NOMO-1 (cell line): ENCODE results near the gene CCDC12.
A peak's percentile ranks its signal among the peaks of the same experiment; 100 is the strongest.
"Not testable (repeated sequence)": the region's sequence is repeated elsewhere in the genome, so short reads cannot be mapped to it uniquely, and the experiment has no call there.

Experiments used
- DNase-seq, 2 experiments: peaks; one replicate each; lab custom pipeline; 2025; ENCODE audit not compliant: unreplicated experiment in 2 of 2; lab: John Stamatoyannopoulos, UW

CCDC12 gene

DNA sequence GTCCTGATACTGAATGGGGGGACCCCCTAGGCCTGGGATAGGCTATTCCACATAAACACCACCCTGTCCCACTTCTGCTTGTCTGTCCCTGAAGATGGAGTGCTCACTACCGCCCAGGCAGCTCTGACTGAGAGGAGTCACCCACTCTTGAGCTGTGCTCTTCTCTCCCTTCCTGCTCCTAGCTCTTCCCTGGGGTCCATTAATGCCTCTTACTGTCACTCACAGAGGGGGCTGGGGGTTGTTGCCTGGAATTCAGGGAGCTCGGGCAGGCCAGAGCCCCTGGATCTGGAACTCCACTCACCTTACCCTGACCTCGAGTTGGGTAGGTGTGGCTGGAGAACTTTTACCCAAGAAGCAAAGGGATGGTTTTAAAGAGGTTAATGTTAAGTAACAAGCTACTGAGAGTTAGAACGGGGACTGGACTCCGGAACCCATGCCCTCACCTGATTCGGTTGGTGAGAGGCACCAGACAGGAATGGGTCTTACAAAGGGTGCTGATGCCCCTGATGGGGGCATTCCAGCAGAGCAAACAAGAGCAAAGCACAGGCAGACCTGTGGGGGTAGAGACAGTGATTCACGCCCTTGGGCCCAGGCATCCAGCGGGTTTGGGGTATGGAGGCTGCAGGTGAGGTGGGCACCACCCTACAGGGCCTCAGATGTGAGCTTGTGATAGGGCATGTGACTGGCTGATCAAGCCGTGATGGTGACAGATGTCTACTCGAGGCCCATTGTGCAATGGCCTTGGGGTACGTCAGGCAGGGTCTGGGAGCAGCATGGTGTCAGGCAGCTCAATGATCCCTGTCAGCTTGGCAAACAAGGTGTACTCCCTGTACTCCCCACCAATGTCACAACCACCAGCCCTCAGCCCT, 8.3 kb upstream of the CCDC12 start:
- DNase-seq = no peak

DNA sequence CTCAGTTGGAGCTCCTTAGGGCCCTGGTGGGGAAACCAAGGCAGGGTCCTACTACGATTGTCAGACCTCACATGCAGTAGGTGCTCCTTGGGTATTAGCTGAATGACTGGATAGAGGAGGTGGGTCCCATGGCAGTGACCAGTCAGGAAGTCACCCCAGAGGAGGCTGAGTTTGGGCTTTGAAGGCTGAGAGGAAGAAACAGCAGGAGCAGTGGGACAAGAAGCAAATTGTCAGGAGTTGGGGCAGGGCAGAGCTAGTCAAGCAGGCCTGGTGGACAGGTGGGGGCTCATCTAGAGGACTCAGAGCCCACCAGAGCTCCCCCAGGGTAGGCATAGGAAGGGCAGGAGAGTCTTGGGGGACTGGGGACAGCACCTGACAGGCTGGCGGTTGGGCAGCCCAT, 6.0 kb upstream of the CCDC12 start:
- DNase-seq = no peak

DNA sequence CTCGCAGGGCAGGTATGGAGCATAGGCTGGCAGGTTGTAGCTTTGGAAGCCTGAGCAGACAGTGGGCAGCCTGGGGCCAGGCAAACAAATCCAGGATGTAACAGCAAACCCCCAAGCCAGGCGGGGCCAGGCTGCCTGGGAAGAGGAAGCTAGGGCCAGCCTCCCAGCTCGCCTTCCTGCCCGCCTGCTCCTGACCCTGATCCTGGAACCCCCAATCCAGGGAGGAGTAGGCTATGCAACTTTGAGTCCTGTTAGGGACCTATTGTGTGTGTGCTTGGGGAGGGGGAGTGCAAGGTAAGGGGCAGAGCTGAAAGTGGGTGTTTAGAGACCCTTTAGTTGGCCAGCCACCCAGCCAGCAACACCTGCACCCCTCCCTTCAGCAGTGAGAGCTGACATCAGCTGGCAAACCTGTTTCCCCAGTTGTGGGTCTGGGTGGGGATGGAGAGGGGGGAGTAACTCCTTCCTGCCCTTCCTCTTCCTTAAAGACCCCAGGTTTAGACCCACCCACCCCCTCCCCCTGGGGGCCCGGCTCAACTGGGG, 5.5 kb upstream of the CCDC12 start:
- DNase-seq = no peak

DNA sequence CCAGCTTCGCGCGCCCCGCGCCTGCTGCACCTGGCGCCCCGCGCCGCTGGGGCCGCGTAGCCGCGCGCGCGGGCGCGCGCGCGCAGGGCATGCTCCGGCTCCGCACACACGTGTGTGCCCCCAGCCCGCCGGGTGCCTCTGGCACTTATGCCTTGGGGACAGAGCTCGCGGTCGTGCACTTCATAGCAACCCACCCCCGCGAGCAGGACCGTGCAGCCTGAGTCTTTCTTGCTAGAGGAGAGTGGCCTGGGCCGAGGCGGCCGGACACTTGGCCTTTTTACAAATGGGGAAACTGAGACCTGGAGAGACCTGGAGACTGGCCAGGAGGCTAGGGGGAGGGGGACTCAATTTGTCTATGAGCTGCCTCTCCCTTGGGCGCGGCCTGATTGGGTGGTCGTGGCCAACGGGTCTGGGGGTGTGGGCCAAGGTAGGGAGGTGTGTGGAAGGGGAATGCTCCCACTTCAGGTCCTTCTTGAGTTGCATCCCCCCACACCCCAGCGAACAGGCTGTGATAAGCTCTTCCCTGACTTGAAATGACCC, 3.5 kb upstream of the CCDC12 start:
- DNase-seq = no peak

DNA sequence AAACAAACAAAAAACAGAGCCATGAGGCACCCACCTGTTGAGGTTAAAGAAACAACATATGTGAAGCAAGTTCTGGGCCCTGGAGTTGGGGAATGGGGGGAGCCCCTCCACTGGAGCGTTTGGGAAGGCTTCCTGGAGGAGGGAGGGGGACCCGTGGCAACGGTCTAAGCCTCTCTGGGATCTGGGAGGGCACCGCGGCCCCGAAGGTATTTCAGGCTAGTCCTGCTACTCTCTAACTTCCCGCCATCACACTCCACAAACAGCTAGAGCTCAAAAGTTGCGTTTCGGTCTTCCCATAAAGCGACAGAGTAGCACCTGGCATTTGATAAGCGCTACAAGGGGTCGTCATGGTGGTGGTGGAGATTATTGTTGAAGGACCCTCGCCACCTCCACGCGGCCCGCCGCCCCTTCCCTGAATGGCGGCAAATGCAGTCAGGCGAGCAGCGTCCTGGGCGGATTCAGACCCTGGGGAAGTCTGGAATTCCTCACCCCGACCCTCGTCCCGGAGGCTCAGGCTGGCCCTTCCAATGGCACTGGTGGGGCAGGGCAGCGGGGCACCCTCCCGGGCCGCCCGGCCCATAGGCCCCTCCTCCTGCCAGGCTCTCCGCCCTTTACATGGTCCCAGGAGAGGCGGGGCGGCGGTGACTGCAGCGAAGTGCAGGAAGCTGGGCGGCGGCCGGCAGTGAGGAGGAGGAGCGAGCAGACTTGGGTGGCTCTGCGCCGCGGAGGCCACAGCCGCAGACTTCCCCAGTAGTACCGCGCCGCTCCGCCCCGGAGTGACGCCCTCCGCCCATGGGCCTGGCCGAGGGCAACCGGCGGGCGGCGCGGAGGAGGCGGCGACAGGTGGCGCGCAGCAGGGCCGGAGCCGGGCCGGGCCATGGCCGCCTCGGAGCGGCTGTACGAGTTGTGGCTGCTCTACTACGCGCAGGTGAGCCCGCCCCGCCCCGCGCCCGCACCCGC, 2.7 kb upstream of the CCDC12 start, which contains the start of gene NBEAL2:
Gene NBEAL2 (plus strand): TSS at position 682 of the 960 bp plus-strand sequence. CDS start 196 bp downstream, at position 878.
- peak; percentile 98 for DNase-seq

DNA sequence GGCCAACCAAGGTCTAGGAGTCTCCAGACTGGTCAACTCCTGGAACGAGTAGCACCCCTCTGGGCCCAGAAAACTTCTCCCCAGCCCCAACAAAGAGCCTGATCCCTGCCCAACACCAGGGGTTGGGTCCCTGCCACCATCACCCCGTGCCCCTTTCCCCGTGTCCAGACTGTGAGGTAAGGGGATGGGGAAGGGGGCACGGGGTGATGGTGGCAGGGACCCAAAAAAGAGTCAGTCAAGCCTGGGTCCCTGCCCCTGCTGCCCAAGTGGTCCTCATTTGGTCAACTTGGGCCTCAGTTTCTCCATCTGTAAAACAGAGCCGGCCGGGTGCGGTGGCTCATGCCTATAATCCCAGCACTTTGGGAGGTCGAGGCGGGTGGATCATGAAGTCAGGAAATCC, 1.8 kb upstream of the CCDC12 start:
- DNase-seq = no peak

DNA sequence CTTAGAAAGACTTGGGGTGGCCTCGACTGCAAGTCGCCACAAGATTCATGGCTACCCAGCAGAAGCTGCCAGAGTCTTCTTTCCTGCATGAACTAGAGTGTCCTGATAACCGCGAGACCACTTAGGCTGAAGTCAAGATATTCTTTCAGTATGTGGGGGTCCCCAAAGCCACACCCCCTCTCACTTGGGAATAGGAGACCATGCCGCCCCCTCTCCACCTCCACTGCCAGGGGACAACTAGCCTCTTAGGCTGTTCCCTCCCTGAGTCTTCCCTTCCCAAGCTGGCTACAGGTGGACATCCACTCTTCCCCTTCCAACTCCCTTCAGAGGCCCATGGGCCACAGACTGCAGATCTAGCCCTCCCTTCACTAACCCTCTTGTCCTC, 1.3 kb upstream of the CCDC12 start:
- no peak for DNase-seq

DNA sequence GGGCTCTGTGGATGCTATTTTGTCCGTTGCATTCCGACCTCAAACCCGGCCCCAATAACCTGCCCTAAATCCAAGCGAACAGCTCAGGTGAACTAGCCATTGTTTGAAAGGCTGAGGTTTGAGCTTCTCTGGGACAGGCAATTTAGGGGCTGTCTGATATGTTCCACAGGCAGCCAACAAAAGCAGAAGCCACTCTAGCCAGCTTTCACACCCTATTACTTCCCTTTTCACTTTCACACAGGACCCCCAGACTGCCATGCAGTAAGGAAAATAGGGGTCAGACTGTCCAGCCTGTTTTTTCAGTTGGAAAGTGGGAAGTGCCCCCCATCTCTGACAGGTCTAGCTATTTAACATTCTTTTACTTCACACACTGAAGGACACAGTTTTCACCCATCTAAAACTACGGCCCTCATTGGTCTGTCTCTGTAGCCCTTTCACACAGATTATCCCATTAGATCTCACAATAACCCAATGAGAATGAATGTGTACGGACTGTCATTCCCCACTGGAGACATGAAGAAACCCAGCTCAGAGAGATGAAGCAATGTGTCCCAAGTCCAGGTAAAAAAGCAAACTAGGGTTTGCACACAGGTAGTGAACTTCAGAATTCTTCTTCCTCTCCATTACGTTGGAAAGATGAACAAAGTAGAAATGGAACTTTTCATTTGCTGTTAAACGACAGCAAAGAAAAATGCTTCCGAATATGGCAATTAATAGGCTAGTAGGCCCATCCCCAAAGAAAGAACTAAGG, 1.9 kb downstream of the CCDC12 start:
- DNase-seq = peak; percentile 44 to 77

DNA sequence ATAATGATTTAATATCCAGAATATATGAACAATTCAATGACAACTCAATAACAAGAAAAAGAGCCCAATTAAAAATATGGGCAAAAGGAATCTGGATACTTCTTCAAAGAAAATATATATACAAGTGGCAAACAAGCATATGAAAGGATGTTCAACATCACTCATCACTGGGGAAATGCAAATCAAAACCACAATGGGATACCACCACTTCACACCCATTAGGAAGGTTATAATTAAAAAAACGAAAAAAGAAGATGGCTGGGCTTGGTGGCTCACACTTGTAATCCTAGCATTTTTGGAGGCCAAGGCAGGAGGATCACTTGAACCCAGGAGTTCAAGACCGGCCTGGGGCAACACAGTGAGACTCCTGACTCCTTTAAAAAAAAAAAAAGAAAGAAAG, 4.1 kb downstream of the CCDC12 start:
- DNase-seq = no peak

DNA sequence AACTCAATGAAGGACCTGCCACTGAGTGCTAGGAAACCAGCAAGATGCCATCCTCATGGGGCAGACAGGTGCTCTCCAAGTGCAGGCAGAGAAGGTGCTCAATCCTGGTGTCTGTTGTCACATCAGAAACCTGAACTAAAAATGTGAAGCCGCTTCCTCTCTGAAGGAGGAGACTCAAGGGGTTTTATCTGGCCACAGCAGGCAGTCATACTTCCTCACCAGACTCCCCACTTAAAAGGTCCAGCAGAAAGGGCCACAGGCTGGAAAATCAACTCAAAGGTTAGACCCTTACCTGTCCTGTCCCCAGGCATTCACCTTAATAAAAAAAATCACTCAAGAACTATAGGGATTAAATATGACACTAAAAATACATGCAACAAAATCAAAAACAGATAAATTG, 4.8 kb downstream of the CCDC12 start:
- DNase-seq = peak in 1 of 2 experiments; percentile 35

DNA sequence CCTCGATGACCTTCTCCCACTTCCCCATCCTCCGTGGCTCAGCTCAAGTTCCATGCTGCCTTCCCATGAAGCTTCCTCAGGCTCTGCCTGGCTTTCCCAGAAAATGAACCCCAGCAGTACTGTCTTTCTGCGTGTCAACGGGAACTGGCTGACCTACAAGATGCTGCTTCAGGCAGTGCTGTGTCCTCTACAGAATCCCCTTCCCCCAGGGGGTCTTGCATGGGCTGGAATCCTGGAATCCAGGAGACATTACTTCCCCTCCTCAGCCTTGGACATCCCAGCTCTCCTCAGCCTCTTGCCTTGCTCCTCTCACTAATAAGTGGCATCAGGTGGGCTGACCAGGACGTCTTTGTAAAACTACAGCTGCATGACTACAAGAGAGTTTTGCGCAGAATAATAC, 5.4 kb downstream of the CCDC12 start:
- no peak for DNase-seq

DNA sequence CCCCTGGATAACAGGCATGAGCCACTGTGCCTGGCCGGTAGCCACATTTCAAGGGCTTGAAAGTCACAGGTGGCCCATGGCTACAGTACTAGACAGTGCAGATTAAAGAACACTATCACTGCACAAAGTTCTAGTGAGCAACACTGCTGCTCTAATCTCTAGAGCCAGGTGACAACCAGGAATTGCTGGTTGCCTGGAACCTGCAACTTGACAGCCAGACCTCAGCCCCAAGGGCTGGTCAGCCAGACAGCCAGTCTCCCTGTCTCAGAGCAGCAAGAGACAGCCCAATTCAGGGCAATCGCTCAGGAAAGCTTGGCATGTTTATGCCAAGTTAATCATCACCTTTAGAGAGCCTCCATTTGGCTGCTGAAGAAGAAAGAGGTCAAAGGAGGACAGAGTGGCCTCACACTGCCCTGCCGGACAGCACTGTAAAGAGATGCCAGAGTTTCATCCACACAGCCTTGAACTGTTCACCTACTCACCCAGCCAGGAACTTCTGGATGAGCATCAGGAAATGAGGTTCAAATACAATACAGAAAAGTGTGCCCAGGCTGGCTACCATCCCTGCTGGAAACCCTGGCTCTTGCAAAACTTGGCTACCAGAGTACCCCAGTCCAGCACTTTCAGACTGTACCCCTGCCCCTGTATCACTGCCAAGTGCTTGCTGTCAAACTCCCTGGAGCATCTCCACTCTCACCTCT, 6.0 kb downstream of the CCDC12 start:
- no peak for DNase-seq

DNA sequence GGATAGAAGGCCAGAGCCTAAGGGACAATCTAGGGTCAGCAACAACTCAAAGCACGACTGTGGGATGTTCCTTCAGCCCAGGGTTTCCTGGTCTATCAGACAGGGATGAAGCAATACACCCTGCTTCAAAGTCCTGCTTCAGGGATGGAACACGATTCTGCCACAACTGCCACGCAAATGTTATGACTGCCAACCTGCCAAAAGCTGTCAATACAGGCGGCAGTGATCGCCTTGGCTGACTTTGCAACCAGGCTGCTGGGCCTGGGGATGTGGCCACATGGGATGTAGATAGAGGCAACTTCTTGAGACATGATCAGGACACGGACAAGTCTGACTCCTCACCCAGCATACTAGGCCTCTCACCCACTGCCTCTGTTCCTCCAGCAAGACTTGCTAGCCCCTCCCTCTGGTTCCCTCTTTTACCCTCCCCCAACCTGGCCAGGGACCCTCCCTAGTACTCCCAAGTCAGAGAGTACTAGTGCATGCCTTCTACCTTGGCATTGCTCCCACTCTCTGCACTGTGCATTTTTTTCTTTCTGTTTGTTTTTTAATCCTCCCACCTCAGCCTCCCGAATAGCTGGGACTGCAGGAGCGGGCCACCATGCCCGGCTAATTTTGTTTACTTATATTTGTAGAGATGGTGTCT, 7.6 kb downstream of the CCDC12 start:
- DNase-seq = no peak

DNA sequence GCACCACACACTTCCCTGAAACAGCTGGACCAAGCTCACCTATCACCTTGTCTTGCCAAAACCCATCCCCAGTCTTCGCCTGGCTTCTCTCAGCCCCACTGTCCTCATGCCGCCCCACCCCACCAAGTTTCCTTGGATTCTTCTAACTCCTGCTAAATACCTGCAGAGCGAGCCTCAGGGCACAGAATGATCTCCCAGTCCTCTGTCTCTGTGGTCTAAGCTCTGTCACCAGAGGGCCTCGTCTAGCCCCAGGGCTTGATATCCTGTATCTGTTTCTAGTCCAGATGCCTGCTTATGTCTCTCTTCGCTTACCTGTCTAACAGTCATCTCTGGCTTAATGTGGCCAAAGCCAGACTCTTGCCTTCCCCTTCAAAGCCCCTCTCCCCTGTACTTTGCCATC, 9.7 kb downstream of the CCDC12 start:
- DNase-seq = no peak

DNA sequence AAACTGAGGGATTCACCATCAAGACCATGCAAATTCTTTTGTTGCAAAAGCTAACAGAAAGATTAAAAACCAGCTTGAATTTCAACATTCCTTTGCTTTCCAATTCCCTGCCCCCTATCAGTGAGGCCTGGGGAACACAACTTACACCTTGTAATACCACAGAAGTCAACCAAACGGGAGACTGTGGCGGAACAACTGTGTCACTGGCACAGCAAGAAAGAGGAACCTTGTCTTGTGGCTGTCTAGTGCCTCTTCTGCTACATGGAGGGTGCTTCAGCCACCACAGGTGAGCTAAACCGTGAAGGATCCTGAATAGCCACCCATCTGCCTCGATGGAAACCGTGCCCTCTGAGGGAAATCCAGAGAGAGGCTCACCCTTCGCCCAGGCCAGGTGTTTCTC, 11.4 kb downstream of the CCDC12 start:
- DNase-seq = peak; percentile 76 to 89

DNA sequence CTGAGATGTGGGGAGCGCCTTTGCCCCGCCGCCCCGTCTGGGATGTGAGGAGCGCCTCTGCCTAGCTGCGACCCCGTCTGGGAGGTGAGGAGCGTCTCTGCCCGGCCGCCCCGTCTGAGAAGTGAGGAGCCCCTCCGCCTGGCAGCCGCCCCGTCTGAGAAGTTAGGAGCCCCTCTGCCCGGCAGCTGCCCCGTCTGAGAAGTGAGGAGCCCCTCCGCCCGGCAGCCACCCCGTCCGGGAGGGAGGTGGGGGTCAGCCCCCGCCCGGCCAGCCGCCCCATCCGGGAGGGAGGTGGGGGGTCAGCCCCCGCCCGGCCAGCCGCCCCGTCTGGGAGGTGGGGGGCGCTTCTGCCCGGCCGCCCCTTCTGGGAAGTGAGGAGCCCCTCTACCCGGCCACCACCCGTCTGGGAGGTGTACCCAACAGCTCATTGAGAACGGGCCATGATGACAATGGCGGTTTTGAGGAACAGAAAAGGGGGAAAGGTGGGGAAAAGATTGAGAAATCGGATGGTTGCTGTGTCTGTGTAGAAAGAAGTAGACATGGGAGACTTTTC, 12.4 kb downstream of the CCDC12 start:
- DNase-seq = not testable (repeated sequence)

DNA sequence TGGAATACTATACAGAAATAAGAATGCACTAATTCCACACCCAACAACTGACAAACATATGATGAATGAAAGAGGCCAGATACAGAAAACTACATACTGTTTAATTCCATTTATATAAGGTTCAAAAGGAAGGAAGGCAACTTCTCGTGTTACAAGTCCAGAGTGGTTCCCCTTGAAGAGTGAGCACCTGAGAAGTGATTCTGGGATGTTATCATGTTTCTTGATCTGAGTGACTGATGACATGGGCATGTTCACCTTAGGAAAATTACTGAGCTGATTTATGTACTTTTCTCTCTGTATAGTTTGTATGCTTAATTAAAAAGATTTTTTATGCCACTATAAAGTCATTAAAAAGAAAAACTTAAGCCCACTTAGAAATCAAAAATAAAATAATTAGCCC, 13.6 kb downstream of the CCDC12 start:
- DNase-seq = no peak

DNA sequence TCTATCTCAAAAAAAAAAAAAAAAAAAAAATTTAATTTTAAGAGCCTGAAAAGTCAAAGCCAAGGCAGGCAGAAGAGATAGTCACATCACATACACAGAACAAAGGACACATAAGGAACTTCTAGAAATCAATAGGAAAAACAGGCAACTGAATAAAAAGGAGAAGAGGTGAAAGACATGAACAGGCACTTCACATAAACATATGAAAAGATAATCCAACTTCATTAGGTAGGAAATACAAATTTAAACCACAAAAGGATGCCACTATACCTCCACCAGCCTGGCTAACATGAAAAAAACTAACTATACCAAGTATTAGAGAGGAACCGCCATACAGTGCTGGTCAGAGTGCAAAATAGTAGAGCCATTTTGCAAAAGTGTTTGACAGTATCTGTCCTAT, 14.1 kb downstream of the CCDC12 start:
- no peak for DNase-seq

DNA sequence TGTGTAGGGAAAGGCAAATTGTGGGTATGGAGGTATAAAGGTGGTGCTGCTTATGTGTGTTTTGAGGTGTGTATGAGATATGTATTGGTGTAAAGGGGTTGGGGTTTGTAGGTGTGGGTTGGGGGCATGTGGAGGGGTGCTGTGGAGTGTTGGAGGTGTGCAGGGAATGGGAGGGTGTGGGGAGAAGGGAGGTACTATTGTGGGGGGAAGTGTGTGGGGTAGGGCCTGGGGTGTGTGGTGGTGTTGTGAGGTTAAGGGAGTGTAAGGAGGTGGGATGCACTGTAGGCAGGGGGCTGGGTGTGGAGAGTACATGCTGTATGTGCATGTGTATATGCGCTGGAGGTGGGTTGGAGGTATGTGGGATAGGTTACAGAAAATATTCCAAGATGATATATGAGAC, 15.7 kb downstream of the CCDC12 start:
- no peak for DNase-seq
